HepG2 (cell line): Measurements from ENCODE around the gene TESK1.

Experiments
- FOSL2 ChIP-seq: sonication (generic); formaldehyde crosslinking; IDR thresholded peaks from 2 replicates; pipeline ENCODE4 v1.4.0; 2020; ENCODE audit warnings: missing genetic modification reagents
- GATAD2A ChIP-seq: IDR thresholded peaks from 2 replicates; pipeline ENCODE4 v1.6.1; 2016
- GTF3A ChIP-seq: sonication (generic); formaldehyde crosslinking; conservative IDR thresholded peaks from 2 replicates; pipeline ENCODE4 v1.4.0; 2020; ENCODE audit warnings: mild to moderate bottlenecking, missing genetic modification reagents
- JUN ChIP-seq: sonication (generic); formaldehyde crosslinking; IDR thresholded peaks from 2 replicates; pipeline ENCODE4 v1.4.0; 2020; ENCODE audit warnings: mild to moderate bottlenecking, missing genetic modification reagents
- ONECUT2 ChIP-seq: sonication (generic); formaldehyde crosslinking; IDR thresholded peaks from 2 replicates; pipeline ENCODE4 v1.4.0; 2020; ENCODE audit warnings: missing genetic modification reagents
- RAD21 ChIP-seq: fragments of 450-650 bp; formaldehyde crosslinking; IDR thresholded peaks from 2 replicates; pipeline ENCODE4 v1.5.0; 2020; ENCODE audit warnings: mild to moderate bottlenecking
- ZFP41 ChIP-seq: sonication (generic); formaldehyde crosslinking; IDR thresholded peaks from 2 replicates; pipeline ENCODE4 v1.4.0; 2020; ENCODE audit warnings: mild to moderate bottlenecking, missing genetic modification reagents, borderline replicate concordance
- ZNF549 ChIP-seq: sonication (generic); formaldehyde crosslinking; IDR thresholded peaks from 2 replicates; pipeline ENCODE4 v1.5.0; 2020; ENCODE audit warnings: missing genetic modification reagents
- TF ChIP-seq, protein P1 (sequence below): sonication (generic); formaldehyde crosslinking; IDR thresholded peaks from 2 replicates; pipeline ENCODE4 v1.8.1; 2023; ENCODE audit warnings: missing genetic modification reagents, inconsistent platforms, borderline replicate concordance
- TF ChIP-seq, protein P2 (sequence below): sonication (generic); formaldehyde crosslinking; IDR thresholded peaks from 2 replicates; pipeline ENCODE4 v1.5.0; 2020; ENCODE audit warnings: mild to moderate bottlenecking, missing genetic modification reagents, moderate library complexity

DNA sequence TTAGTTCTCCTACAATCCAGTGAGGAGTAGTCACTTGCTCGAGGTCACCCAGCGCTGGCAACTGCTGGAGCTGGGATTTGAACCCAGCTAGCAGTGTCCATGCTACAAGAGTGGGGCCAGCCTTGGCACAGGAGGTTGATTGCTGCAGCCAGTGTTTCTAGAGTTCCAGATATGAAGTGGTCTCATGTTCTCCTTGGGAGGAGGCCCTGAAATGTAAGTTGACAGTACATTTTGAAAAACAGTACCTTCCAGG lies 53.8 kb downstream of the TESK1 start:
- TF ChIP-seq, protein P1, sequence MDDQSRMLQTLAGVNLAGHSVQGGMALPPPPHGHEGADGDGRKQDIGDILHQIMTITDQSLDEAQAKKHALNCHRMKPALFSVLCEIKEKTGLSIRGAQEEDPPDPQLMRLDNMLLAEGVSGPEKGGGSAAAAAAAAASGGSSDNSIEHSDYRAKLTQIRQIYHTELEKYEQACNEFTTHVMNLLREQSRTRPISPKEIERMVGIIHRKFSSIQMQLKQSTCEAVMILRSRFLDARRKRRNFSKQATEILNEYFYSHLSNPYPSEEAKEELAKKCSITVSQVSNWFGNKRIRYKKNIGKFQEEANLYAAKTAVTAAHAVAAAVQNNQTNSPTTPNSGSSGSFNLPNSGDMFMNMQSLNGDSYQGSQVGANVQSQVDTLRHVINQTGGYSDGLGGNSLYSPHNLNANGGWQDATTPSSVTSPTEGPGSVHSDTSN (CRISPR knock-in tag), result no peak
- TF ChIP-seq JUN (CRISPR knock-in tag) (no peak), ZFP41 (no peak), GATAD2A (no peak), GTF3A (CRISPR knock-in tag) (no peak), ONECUT2 (CRISPR knock-in tag) (no peak), RAD21 (CRISPR knock-in tag) (no peak), ZNF549 (CRISPR knock-in tag) (no peak), FOSL2 (no peak)
- TF ChIP-seq, protein P2, sequence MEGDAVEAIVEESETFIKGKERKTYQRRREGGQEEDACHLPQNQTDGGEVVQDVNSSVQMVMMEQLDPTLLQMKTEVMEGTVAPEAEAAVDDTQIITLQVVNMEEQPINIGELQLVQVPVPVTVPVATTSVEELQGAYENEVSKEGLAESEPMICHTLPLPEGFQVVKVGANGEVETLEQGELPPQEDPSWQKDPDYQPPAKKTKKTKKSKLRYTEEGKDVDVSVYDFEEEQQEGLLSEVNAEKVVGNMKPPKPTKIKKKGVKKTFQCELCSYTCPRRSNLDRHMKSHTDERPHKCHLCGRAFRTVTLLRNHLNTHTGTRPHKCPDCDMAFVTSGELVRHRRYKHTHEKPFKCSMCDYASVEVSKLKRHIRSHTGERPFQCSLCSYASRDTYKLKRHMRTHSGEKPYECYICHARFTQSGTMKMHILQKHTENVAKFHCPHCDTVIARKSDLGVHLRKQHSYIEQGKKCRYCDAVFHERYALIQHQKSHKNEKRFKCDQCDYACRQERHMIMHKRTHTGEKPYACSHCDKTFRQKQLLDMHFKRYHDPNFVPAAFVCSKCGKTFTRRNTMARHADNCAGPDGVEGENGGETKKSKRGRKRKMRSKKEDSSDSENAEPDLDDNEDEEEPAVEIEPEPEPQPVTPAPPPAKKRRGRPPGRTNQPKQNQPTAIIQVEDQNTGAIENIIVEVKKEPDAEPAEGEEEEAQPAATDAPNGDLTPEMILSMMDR, result no peak
